Esophagus muscularis mucosa (tissue), 4 donors: ENCODE results near the gene CYP17A1.

Source experiments
- EP300 ChIP-seq: sonication (generic); formaldehyde crosslinking; IDR thresholded peaks from one replicate; pipeline ENCODE4 v1.6.1; 2017; ENCODE audit warnings: antibody characterized with exemption
- POLR2A ChIP-seq: fragments of 450-650 bp; IDR thresholded peaks from one replicate; pipeline ENCODE4 v1.6.1; 2017; ENCODE audit warnings: antibody characterized with exemption, moderate library complexity, mild to moderate bottlenecking, low read depth
- POLR2AphosphoS5 ChIP-seq, 2 donors: sonication (generic); formaldehyde crosslinking; IDR thresholded peaks; one replicate each; pipeline ENCODE4 v1.6.1; 2017; ENCODE audit warnings: antibody characterized with exemption in 2 of 2
- TF ChIP-seq, protein P1 (sequence below), 3 experiments: fragments of 200-600 bp in 2 of 3; fragments of 450-650 bp in 1 of 3; sonication (generic) in 2 of 3; IDR thresholded peaks; one replicate each; pipeline ENCODE4 v1.5.1; 2017 to 2019; ENCODE audit warnings: antibody characterized with exemption in 3 of 3, mild to moderate bottlenecking in 2 of 3, moderate library complexity in 1 of 3

DNA sequence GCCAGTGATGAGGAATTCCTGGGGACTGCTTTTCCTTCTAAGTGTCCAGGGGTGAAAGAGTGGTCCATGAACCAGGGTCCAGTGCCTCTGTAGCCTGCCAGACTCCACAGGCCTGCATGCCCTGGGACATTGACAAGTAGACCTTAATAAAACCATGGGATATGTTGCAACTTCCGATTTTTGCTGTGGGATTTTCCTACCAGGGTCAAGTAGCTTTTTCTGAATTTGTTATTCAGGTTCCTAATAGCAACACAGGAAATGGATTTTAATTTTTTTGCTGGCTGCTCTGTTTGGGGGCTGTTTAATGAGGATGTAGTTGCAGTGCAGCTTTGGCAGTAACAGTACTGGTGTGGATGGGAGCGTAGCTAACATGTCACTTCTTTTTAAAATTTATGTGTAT lies 51.4 kb downstream of the CYP17A1 start:
- peak; percentile 37 to 46 for TF ChIP-seq POLR2AphosphoS5 (IDR thresholded peaks at IDR 0.05)
- TF ChIP-seq, protein P1, sequence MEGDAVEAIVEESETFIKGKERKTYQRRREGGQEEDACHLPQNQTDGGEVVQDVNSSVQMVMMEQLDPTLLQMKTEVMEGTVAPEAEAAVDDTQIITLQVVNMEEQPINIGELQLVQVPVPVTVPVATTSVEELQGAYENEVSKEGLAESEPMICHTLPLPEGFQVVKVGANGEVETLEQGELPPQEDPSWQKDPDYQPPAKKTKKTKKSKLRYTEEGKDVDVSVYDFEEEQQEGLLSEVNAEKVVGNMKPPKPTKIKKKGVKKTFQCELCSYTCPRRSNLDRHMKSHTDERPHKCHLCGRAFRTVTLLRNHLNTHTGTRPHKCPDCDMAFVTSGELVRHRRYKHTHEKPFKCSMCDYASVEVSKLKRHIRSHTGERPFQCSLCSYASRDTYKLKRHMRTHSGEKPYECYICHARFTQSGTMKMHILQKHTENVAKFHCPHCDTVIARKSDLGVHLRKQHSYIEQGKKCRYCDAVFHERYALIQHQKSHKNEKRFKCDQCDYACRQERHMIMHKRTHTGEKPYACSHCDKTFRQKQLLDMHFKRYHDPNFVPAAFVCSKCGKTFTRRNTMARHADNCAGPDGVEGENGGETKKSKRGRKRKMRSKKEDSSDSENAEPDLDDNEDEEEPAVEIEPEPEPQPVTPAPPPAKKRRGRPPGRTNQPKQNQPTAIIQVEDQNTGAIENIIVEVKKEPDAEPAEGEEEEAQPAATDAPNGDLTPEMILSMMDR (IDR thresholded peaks at IDR 0.05) = no peak
- TF ChIP-seq POLR2A = no peak
- TF ChIP-seq EP300 = no peak
